ENCODE data around the gene RCN2.

RCN2 gene

GRCh38 chr15:76973906-76974305 lies 42.4 kb downstream of the RCN2 start:
- no peak for DNase-seq (ENCODE audit: low read depth)

DNA sequence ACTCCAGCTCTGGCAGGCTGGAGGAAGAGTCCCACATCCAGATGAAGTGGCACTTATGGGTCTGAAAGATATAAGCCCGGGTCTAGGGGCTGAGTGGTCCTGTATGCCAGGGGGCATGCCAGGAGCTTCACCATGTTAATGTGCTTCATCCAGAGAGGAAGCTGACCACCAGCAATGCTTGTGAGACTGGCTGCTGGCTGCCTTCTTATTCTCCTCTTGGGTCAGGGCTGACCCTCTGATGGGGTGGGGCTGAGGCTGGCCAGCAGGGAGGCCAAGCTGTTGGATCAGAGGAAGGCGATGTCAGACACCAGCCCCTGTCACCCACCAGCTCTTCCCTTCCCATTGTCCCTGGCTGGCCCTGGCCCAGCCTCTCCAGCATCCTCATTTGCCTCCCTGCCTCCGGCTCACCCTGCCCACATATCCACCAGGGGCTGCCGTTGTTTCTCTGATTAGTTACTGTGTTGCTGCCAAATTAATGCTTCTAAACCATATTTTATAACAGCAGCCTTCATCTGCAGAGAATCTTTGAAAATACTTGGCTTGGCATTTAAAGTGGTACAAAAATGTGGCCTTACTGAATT lies 43.0 kb downstream of the RCN2 start:
- no peak for DNase-seq (ENCODE audit: low read depth)

GRCh38 chr15:76976141-76976540 lies 44.6 kb downstream of the RCN2 start:
- no peak for DNase-seq (ENCODE audit: low read depth)

- no peak for DNase-seq (ENCODE audit: low read depth)
Observed at GRCh38 chr15:76976572-76977270, 45.2 kb downstream of the RCN2 start.

DNA sequence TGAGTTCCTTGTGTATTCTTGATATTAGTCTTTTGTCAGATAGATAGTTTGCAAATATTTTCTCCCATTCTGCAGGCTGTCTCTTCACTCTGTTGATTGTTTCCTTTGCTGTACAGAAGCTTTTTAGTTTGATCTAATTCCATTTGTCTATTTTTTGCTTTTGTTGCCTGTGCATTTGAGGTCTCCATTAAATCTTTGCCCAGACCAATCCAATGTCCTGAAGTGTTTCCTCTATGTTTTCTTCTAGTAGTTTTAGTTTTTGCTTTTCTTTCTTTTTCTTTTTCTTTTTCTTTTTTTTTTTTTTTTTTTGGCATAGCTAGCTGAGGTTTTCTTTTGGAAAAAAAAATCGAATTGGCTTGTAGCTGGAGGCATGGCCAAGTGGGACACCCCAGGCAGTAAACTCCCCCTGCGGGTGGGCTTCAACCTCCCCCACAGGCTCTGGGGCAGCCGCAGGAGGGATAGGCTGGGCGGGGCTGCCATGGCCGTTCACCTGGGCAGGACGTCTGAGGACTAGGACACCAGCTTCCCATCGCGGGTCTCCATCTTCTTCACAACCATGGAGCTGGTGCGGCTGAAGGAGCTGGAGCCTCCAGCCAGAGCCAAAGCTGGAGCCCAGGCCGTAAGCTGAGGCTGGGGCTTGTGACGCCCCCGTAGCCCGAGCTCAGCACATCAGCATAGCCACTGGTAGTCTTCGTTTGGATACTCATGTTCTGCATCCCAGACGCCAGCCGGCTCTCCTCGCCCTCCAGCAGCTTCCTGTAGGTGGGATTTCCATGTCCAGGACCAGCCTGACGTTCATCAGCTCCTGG lies 47.2 kb downstream of the RCN2 start:
- no peak for DNase-seq (ENCODE audit: low read depth)

- DNase-seq (ENCODE audit: low read depth) = no peak
Observed at GRCh38 chr15:76979331-76979925, 47.9 kb downstream of the RCN2 start.

- no peak for DNase-seq (ENCODE audit: low read depth)
Observed at GRCh38 chr15:76979996-76980520, 48.5 kb downstream of the RCN2 start.

DNA sequence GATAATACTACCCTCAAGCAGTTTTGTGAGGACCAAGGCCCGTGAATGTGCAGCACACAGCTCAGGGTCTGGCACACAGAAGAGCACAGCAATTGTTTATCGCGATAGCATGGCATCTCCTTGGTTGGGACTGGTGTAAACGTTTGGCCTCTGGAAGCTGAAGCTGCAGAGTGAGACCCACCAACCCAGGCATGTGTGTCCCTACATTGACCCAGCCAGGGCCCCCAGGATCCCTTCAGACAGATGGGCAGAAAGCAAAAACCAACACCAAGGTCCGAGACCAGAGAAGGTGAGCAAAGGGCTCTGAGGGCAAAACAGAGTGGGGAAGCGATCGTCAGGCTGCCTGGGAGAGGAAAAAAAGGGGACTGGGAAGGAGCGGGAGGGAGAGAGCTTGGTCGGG lies 50.8 kb downstream of the RCN2 start:
- DNase-seq (ENCODE audit: low read depth) = no peak

DNA sequence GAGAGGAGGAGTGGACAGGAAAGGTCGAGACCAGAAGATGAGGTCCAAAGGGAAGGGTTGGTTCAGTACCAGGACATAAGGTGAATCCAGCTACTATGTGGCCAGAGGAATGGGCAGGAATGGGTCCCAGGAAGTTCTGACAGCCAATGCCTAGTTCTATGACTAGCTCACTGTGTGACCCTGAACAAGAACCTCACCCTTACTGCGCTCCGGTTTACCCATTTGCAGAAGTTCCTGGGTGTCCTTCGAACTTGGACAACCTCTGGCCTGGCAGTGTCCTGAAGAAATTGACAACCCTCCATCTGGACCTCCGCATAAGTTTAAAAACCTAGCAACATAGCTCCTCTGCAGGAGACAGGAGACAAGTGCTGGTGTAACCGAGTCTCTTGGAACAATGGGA lies 51.2 kb downstream of the RCN2 start:
- no peak for DNase-seq (ENCODE audit: low read depth)

DNA sequence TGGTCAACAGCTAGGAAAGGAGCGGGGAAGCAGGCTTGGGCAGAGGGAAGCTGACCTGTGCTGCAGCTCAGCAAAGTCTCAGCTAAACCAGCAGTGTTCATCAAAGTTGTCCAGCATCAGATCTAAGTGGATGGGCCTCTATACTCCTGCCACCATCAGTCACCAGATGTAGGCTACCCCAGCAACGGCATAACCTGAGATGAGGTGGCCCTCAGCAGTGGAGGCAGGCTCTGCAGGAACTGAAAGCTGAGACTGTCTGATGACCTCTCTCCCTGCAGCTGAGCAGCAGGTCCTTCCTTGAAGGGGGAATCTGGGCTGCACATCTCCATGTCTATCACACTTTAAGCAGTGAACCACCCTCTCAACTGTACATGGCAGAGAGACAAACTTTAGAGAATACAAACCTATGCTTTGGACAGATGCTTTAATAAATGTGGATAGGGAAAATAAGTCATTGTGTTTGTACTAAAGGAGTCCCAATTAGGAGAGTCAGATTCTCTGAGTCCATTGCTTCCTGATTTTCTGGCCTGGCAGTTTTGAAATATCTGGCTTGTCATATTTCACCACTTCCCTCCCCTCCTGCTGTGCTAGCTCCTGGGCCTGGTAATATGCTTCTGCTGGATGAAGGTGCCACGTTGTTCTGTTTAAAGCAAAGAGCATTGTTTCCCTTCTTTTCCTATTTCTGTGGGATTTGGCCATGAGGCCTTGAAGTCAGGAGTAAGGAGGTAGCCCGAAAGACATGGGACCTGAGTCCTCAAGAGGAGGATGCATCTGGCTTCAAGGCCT lies 52.2 kb downstream of the RCN2 start:
- no peak for DNase-seq (ENCODE audit: low read depth)

GRCh38 chr15:76986743-76987142 lies 55.2 kb downstream of the RCN2 start:
- DNase-seq (ENCODE audit: low read depth) = no peak

DNA sequence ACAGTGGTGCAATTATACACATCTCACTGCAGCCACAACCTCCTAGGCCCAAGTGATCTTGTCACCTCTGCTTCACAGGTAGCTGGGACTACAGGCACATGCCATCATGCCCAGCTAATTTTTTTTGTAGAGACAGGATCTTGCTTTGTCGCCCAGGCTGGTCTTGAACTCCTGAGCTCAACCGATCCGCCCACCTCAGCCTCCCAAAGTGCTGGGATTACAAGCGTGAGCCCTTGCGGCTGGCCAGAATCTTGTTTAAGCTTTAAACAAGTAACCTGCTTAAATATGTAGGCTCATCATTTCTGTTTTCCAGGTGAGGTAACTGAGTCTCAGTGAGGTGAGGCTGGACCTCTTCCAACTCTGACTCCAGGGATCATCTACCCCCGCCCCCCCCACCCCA lies 55.7 kb downstream of the RCN2 start:
- DNase-seq (ENCODE audit: low read depth) = no peak

- no peak for DNase-seq (ENCODE audit: low read depth)
Observed at GRCh38 chr15:76987896-76988860, 56.6 kb downstream of the RCN2 start.

DNA sequence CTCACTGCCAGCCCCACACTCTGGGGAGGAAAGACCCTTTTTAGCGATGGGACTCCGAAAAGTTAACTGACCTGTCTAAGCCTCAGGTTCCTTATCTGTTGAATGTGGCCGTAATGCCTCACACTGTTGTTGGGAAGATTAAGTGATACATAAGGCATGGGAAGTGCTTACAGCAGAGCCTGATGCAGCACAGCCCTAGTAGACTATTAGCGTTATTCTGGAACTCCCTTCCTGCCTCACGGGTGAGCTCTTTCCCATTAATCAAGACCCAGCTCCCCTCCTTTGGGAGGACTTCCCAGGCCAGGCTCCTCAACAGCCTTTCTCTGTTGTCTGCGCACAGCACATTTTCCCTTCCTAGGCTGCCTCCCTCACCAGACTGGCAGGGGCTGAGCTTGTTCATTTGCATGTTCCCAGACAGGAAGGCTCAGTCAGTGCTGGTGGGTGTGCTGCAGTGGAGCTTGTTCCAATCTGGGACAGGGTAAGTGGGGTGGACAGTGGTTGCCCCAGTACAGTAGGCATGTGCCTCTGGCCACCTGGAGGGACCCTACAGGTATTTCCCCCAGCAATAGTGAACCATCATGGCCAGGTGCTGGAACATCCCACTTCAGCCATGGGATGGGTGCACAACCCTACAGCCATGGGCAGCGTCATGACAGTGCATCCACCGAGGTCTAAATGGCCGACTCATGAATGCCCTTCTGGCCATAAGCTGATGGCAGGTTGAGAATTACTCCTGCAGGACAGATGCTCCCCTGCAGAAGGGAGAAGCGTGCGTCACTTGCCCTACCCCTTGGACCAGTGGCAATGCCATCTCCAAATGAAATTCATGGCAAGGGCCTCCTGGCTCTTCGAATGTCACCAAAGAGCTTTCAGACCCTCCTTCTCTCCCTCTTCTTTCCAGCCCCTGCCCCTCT lies 57.6 kb downstream of the RCN2 start:
- no peak for DNase-seq (ENCODE audit: low read depth)

- no peak for DNase-seq (ENCODE audit: low read depth)
Observed at GRCh38 chr15:76991048-76991447, 59.5 kb downstream of the RCN2 start.

- no peak for DNase-seq (ENCODE audit: low read depth)
Observed at GRCh38 chr15:76991741-76992645, 60.4 kb downstream of the RCN2 start.

DNA sequence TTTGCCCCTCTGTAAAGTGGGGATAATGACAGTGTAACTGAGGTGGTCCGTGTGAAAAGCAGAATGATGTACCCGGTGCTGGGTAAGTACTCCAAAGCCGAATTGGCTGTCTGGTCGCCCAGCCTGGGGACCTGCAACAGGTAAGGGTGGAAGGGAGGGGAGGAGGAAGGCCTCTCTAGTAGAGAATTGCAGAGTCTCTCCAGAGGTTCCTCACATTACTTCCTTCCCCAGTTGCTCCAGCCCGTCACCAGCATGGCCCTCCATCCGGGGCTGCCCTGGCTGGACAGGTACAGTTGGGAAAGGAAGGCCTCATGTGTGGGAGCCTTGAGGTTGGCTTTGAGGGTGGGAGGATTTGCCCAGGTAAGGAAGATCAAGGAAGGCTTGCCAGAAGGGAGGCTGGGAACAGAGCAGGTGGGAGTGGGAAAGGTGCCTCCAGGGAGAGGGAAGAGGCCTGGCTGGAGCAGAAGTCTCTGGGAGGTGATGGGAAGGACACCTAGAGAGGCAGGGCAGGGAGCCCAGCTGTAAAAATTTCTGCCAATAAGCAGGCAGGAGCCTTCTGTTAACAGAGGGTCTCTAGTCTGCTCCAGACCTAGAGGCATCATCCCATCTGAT lies 61.7 kb downstream of the RCN2 start:
- DNase-seq (ENCODE audit: low read depth) = no peak

GRCh38 chr15:76994001-76994400 lies 62.5 kb downstream of the RCN2 start:
- no peak for DNase-seq (ENCODE audit: low read depth)
